Endothelial cell (in vitro differentiated cells): ENCODE measurements around the gene APBA2. TPM values are rescaled to one million over a fixed set of nuclear protein-coding genes. Genes with fewer than 3 reads are reported as not detected.

Experiments
- DNase-seq: peaks from one replicate; pipeline ENCODE4 v3.0.0; 2021; ENCODE audit warnings: low spot score
- H3K27ac Mint-ChIP-seq: one replicate; pipeline ENCODE4 v1.8.0; 2021; ENCODE audit warnings: mixed read lengths, inconsistent platforms; ENCODE audit not compliant: unreplicated experiment
- H3K27me3 Mint-ChIP-seq: one replicate; pipeline ENCODE4 v1.8.0; 2021; ENCODE audit warnings: mild to moderate bottlenecking, moderate library complexity, mixed read lengths, inconsistent platforms; ENCODE audit not compliant: unreplicated experiment
- H3K36me3 Mint-ChIP-seq: one replicate; pipeline ENCODE4 v1.8.0; 2021; ENCODE audit warnings: mild to moderate bottlenecking, low read depth, mixed read lengths, inconsistent platforms; ENCODE audit not compliant: unreplicated experiment
- H3K4me1 Mint-ChIP-seq: one replicate; pipeline ENCODE4 v1.8.0; 2021; ENCODE audit warnings: mild to moderate bottlenecking, mixed read lengths, inconsistent platforms; ENCODE audit not compliant: unreplicated experiment
- H3K4me3 Mint-ChIP-seq: one replicate; pipeline ENCODE4 v1.8.0; 2021; ENCODE audit warnings: mild to moderate bottlenecking, mixed read lengths, inconsistent platforms; ENCODE audit not compliant: unreplicated experiment
- H3K9me3 Mint-ChIP-seq: one replicate; pipeline ENCODE4 v1.8.0; 2021; ENCODE audit warnings: mixed read lengths, inconsistent platforms; ENCODE audit not compliant: unreplicated experiment
- total RNA-seq: library from RNA; stranded (reverse); fragmentation: NEBNext Ultra II Directional; extraction: Animal tissue kit (Norgen Biotek cat#: 25700); gene quantifications from one replicate; pipeline ENCODE4 v1.2.1, GENCODE V29; 2021; ENCODE audit not compliant: unreplicated experiment
- TF ChIP-seq, protein P1 (sequence below): fragments of 200-600 bp; sonication (generic); IDR thresholded peaks from one replicate; pipeline ENCODE4 v1.5.0; 2021; ENCODE audit warnings: antibody characterized with exemption; ENCODE audit not compliant: unreplicated experiment

Gene APBA2
- total RNA-seq, 1 donor from 2014 or later: 33.1 TPM

DNA sequence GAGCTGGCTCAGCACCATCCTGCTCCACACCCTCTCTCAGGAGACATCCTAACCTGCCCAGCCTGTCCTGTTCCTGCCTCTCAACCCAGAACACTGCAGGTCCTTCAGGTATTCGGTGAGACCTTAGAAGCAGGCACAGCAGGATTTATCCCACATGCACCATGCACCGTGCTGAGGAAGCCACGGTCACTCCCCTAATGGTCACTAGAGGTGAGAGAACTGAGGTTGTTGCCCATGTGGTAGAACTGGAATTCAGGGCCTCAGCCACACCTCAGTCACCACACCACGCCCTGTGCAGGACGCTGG is 36.9 kb downstream of the APBA2 start:
- TF ChIP-seq, protein P1, sequence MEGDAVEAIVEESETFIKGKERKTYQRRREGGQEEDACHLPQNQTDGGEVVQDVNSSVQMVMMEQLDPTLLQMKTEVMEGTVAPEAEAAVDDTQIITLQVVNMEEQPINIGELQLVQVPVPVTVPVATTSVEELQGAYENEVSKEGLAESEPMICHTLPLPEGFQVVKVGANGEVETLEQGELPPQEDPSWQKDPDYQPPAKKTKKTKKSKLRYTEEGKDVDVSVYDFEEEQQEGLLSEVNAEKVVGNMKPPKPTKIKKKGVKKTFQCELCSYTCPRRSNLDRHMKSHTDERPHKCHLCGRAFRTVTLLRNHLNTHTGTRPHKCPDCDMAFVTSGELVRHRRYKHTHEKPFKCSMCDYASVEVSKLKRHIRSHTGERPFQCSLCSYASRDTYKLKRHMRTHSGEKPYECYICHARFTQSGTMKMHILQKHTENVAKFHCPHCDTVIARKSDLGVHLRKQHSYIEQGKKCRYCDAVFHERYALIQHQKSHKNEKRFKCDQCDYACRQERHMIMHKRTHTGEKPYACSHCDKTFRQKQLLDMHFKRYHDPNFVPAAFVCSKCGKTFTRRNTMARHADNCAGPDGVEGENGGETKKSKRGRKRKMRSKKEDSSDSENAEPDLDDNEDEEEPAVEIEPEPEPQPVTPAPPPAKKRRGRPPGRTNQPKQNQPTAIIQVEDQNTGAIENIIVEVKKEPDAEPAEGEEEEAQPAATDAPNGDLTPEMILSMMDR: no peak
- peaks cover 10% of the 10 kb centered on the region for H3K27me3 Mint-ChIP-seq
- no peak for DNase-seq
- no peaks in the 10 kb centered on the region for H3K9me3 Mint-ChIP-seq
- H3K36me3 Mint-ChIP-seq: peaks cover 20% of the 10 kb centered on the region
- H3K4me1 Mint-ChIP-seq: peaks cover 17% of the 10 kb centered on the region
- H3K4me3 Mint-ChIP-seq: no peak overlapping the region
- H3K27ac Mint-ChIP-seq: no peak overlapping the region

DNA sequence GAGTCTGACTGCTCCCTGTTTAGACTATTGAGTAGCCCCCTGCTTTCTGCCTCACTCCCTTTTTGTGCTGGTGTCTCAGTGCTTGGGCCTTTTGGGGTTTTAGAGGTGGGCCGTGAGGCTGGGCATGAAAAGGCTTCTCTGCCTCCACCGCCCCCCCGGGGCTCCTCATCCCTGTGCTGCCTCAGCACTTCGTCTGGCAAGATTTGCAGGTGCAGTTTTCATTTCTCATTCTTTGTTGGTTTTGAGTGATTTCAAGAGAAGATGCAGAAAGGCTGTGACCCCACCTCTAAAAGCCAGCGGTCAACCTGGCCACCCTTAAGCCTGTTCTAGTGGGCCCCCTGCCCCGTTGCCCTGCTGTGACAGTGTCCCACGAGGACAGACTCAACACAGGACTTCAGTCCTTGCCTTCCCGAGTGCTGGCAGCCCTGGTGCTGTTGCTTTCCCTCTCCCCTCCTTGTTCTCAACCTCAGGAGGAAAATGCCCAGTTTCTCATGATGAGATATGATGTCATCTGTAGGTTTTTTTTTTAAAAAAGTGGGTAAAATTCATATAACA is 38.0 kb downstream of the APBA2 start:
- Mint-ChIP-seq H3K27me3 (peaks cover 10% of the 10 kb centered on the region), H3K36me3 (peaks cover 19% of the 10 kb centered on the region), H3K4me1 (peaks cover 15% of the 10 kb centered on the region), H3K9me3 (no peaks in the 10 kb centered on the region), H3K27ac (no peak overlapping the region), H3K4me3 (no peak overlapping the region)
- TF ChIP-seq, protein P1: no peak
- no peak for DNase-seq

DNA sequence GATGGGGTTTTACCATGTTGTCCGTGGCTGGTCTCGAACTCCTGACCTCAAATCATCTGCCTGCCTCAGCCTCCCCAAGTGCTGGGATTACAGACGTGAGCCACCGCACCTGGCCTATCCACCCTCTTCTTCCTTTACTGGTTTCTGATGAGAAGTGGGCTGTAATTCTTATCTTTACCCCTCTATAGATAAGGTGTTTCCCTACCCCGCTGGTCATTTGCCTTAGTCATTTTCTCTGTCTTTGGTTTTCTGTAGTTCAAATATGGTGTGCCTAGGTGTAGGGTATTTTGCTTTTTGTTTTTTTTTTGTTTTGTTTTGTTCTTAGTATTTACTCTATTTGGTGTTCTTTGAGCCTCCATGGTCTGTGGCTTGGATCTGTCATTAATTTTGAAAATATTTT is 41.3 kb downstream of the APBA2 start:
- Mint-ChIP-seq H3K27ac (no peak overlapping the region), H3K27me3 (peaks cover 2% of the 10 kb centered on the region), H3K36me3 (peaks cover 20% of the 10 kb centered on the region), H3K9me3 (no peaks in the 10 kb centered on the region), H3K4me1 (no peaks in the 10 kb centered on the region), H3K4me3 (no peak overlapping the region)
- TF ChIP-seq, protein P1: no peak
- DNase-seq: no peak

DNA sequence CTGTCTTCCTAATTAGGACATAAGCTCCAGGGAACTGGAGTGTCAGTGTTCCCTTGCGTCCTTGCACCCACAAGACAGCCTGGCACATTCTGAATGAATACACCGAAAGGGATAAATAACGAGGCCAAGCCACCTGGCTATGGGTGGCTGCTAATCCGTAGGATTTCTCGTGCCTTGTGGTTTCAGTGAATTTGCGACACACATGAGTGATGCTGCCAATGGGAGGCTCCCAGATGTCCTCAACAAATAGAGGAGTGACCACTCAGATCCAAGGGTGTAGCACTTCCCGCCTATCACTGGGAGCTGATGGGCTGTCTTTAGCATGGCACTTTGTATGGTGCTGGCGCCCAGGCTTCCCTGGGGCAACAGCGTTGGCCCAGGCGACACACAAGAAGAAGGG is 43.4 kb downstream of the APBA2 start:
- peaks cover 3% of the 10 kb centered on the region for H3K27me3 Mint-ChIP-seq
- H3K9me3 Mint-ChIP-seq: no peaks in the 10 kb centered on the region
- TF ChIP-seq, protein P1: no peak
- DNase-seq: no peak
- no peaks in the 10 kb centered on the region for H3K4me1 Mint-ChIP-seq
- H3K36me3 Mint-ChIP-seq: peaks cover 22% of the 10 kb centered on the region
- no peak overlapping the region for H3K4me3 Mint-ChIP-seq
- H3K27ac Mint-ChIP-seq: no peak overlapping the region

GRCh38 chr15:28930011-28930410 is 44.2 kb downstream of the APBA2 start:
- Mint-ChIP-seq H3K36me3 (peaks cover 21% of the 10 kb centered on the region), H3K9me3 (no peaks in the 10 kb centered on the region), H3K27ac (no peak overlapping the region), H3K4me1 (no peaks in the 10 kb centered on the region), H3K27me3 (peaks cover 5% of the 10 kb centered on the region), H3K4me3 (no peak overlapping the region)
- no peak for DNase-seq
- TF ChIP-seq, protein P1: no peak
